Activated naive CD8-positive, alpha-beta T cell treated with anti-CD3 and anti-CD28 coated beads, Interleukin-2, amount 50 U/mL, for 24 hours (primary cell): Measurements from ENCODE around the gene MCM5.

Source experiments
- ATAC-seq: fragments of 150-1000 bp; cut with Tn5 transposase; one replicate; pipeline ENCODE4 v1.10.0; 2021
- DNase-seq: peaks from one replicate; pipeline ENCODE4 v3.0.0; 2021
- H3K27ac Mint-ChIP-seq: one replicate; pipeline ENCODE4 v1.8.0; 2021; ENCODE audit warnings: mild to moderate bottlenecking, mixed read lengths
- H3K27me3 Mint-ChIP-seq: one replicate; pipeline ENCODE4 v1.8.0; 2021; ENCODE audit warnings: mixed read lengths
- H3K36me3 Mint-ChIP-seq: one replicate; pipeline ENCODE4 v1.8.0; 2021; ENCODE audit warnings: low read depth, mixed read lengths
- H3K4me1 Mint-ChIP-seq: one replicate; pipeline ENCODE4 v1.8.0; 2021; ENCODE audit warnings: mixed read lengths
- H3K4me3 Mint-ChIP-seq: one replicate; pipeline ENCODE4 v1.8.0; 2021; ENCODE audit warnings: mild to moderate bottlenecking, moderate library complexity, mixed read lengths
- H3K9me3 Mint-ChIP-seq: one replicate; pipeline ENCODE4 v1.8.0; 2021; ENCODE audit warnings: mixed read lengths

Gene MCM5

GRCh38 chr22:35369996-35370395, 29.9 kb upstream of the MCM5 start:
- Mint-ChIP-seq H3K4me1 (peaks cover 13% of the 10 kb centered on the region), H3K9me3 (no peaks in the 10 kb centered on the region), H3K27me3 (peaks cover 29% of the 10 kb centered on the region), H3K4me3 (no peak overlapping the region), H3K36me3 (no peaks in the 10 kb centered on the region), H3K27ac (no peak overlapping the region)
- DNase-seq, result no peak
- no peak for ATAC-seq

DNA sequence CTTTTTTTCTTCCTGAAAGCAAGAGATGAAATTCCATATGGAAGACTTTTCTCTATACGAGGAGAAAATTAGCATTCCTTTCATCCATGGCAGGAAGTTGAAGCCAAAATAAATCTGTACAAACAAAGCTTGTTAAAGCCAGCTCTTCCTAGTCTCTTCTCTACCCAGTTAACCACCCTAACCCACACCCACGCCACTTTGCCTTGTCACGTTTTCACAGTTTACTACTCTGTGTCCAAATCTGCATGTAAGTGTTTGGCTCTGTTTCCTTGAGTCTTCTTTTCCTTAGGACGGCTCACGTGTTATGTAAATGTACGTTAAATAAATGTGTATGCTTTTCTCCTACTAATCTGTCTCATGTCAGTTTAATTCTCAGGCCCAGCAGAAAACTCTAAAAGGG, 26.2 kb upstream of the MCM5 start:
- no peak overlapping the region for H3K4me3 Mint-ChIP-seq
- no peaks in the 10 kb centered on the region for H3K9me3 Mint-ChIP-seq
- no peak for DNase-seq
- H3K27ac Mint-ChIP-seq, result no peak overlapping the region
- H3K27me3 Mint-ChIP-seq, result peaks cover 18% of the 10 kb centered on the region
- H3K4me1 Mint-ChIP-seq, result peaks cover 23% of the 10 kb centered on the region
- no peaks in the 10 kb centered on the region for H3K36me3 Mint-ChIP-seq
- ATAC-seq, result no peak

GRCh38 chr22:35375031-35375430, 24.9 kb upstream of the MCM5 start:
- ATAC-seq (no peak), DNase-seq (no peak)
- Mint-ChIP-seq H3K4me1 (peaks cover 23% of the 10 kb centered on the region), H3K36me3 (no peaks in the 10 kb centered on the region), H3K9me3 (no peaks in the 10 kb centered on the region), H3K27ac (no peak overlapping the region), H3K4me3 (no peak overlapping the region), H3K27me3 (peaks cover 14% of the 10 kb centered on the region)

DNA sequence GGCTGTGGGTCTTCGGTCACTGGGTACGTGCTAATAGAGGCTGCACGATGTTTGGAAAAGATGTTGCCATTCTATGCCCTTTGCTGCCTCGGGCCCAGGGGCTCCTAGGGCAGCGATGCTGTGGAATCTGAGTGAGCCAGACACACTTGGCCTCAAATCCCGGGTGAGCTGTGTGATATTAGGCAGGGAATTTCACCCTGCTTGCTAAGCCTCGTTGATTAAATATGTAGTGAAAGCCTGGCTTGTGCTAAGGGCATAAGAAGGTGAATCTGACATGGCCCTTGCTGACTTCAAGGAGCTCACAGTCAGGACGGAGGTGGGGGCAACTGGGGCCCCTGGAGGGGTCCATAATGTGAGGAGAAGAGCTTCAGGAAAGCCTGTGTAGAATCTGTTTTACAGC, 24.4 kb upstream of the MCM5 start:
- Mint-ChIP-seq H3K9me3 (no peaks in the 10 kb centered on the region), H3K27me3 (peaks cover 17% of the 10 kb centered on the region), H3K4me3 (no peak overlapping the region), H3K4me1 (peaks cover 23% of the 10 kb centered on the region), H3K27ac (no peak overlapping the region), H3K36me3 (no peaks in the 10 kb centered on the region)
- DNase-seq (no peak), ATAC-seq (no peak)

- H3K36me3 Mint-ChIP-seq, result no peaks in the 10 kb centered on the region
- peak; percentile 53 for DNase-seq
- no peaks in the 10 kb centered on the region for H3K9me3 Mint-ChIP-seq
- peak overlapping the region; percentile 33 for H3K27ac Mint-ChIP-seq
- peaks cover 20% of the 10 kb centered on the region for H3K27me3 Mint-ChIP-seq
- H3K4me3 Mint-ChIP-seq, result peak overlapping the region; percentile 17
- peaks cover 22% of the 10 kb centered on the region for H3K4me1 Mint-ChIP-seq
- ATAC-seq, result peak; percentile 17
Measured at GRCh38 chr22:35376728-35377472, 23.0 kb upstream of the MCM5 start.

- peaks cover 23% of the 10 kb centered on the region for H3K27me3 Mint-ChIP-seq
- no peaks in the 10 kb centered on the region for H3K36me3 Mint-ChIP-seq
- DNase-seq, result no peak
- no peaks in the 10 kb centered on the region for H3K9me3 Mint-ChIP-seq
- peaks cover 19% of the 10 kb centered on the region for H3K4me1 Mint-ChIP-seq
- H3K4me3 Mint-ChIP-seq, result no peak overlapping the region
- ATAC-seq, result no peak
- peak overlapping the region; percentile 33 for H3K27ac Mint-ChIP-seq
Measured at GRCh38 chr22:35377735-35378134, 22.2 kb upstream of the MCM5 start.

DNA sequence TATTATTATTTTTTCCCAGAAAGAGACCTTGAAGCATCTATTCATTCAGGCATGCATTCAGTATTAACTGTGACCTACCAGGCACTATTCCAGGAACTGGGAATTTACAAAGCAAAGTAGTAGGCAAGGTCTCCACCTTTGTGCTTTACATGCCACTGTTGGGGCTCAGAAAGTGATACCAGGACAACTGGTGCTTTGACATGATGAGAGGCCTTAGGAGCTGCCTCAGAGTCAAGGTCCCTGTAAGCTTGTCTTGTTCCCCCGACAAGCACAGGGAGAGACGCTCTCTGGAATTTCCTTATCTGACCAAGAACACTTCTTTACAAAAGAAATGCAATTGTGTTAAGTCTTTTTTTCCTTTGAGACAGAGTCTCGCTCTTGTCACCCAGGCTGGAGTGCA, 21.3 kb upstream of the MCM5 start:
- DNase-seq (no peak), ATAC-seq (no peak)
- no peak overlapping the region for H3K4me3 Mint-ChIP-seq
- no peak overlapping the region for H3K27ac Mint-ChIP-seq
- peaks cover 31% of the 10 kb centered on the region for H3K27me3 Mint-ChIP-seq
- no peaks in the 10 kb centered on the region for H3K36me3 Mint-ChIP-seq
- peaks cover 19% of the 10 kb centered on the region for H3K4me1 Mint-ChIP-seq
- no peaks in the 10 kb centered on the region for H3K9me3 Mint-ChIP-seq

DNA sequence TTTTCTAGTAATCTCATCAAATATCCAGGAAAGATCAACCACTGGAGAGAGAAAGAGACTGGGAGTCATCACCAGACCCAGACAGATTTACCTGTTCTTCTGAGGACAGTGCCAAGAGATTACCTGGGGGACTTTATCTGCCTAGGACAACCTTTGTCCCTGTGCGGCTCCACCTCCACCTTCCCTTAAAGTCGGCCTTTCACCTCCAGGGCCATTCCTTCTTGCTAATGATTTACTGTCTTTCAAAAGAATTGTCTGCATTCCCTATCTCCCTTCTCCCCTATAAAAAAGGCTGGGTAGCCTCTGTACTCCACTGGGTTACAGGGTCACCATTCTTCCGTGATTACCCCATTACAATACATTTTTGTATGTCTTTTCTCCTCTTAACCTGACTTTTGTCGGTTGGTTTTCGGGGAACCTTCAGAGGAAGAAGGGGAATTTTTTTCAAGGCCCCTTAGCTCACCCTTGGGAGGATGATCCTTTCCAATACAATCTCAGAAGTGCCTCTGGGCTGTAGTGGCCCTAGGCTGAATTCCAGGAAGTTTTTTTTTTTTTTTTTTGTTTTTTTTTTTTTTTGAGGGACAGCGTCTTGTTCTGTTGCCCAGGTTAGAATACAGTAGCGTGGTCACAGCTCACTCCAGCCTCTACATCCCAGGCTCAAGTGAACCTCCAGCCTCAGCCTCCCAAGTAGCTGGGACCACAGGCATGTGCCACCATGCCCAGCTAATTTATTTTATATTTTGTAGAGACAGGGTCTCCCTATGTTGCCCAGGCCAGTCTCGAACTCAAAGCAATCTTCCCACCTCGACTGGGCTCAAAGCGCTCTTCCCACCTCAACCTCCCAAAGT, 20.6 kb upstream of the MCM5 start:
- Mint-ChIP-seq H3K27ac (no peak overlapping the region), H3K9me3 (no peaks in the 10 kb centered on the region), H3K4me3 (no peak overlapping the region), H3K27me3 (peaks cover 33% of the 10 kb centered on the region), H3K4me1 (peaks cover 19% of the 10 kb centered on the region), H3K36me3 (no peaks in the 10 kb centered on the region)
- ATAC-seq (no peak), DNase-seq (no peak)

- Mint-ChIP-seq H3K36me3 (no peaks in the 10 kb centered on the region), H3K27me3 (peaks cover 37% of the 10 kb centered on the region), H3K9me3 (no peaks in the 10 kb centered on the region), H3K4me1 (peaks cover 19% of the 10 kb centered on the region), H3K4me3 (no peak overlapping the region), H3K27ac (no peak overlapping the region)
- DNase-seq, result no peak
- ATAC-seq, result no peak
Measured at GRCh38 chr22:35380013-35380412, 19.9 kb upstream of the MCM5 start.

DNA sequence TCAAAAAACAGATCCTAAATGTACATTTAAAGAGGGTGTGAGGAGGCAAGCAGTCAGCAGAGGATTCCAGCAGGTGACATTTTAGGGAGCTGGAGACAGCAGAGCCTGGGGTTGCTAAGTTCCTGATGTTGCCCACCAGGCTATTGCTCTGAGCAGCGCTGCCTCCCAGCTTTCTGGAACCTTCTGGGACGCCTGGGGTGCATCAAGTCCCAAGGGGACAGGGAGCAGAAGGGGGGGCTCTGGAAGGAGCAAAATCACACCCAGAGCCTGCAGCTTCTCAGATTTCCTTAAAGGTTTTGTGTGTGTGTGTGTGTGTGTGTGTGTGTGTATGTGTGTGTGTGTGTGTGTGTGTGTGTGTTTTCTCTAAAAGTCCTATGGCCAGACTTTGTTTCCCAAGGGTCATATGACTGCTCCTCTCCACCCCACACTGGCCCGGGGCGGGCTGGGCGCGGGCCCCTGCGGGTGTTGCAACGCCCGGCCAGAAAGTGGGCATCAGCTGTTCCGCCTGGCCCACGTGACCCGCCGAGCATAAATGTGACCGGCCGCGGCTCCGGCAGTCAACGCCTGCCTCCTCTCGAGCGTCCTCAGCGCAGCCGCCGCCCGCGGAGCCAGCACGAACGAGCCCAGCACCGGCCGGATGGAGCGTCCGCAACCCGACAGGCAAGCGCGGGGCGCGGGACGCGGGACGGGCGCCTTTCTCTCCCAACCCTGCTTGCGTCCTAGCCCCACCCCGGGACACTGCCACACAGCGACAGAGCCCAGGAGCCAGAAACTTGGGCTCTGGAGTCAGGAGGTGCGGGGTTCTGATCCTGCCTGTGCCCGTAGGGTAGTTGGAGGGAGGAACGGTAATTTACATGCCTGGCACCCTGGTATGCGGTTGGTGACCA, 19.2 kb upstream of the MCM5 start, which contains the start of gene HMOX1:
HMOX1 (plus strand) TSS at position 560 of the 887 bp plus-strand sequence; CDS start at position 638, 78 bp downstream.
- Mint-ChIP-seq H3K4me1 (peaks cover 19% of the 10 kb centered on the region), H3K9me3 (no peaks in the 10 kb centered on the region)

GRCh38 chr22:35381424-35382009, 18.4 kb upstream of the MCM5 start:
- no peak overlapping the region for H3K27ac Mint-ChIP-seq
- no peak for ATAC-seq
- peaks cover 41% of the 10 kb centered on the region for H3K27me3 Mint-ChIP-seq
- H3K4me3 Mint-ChIP-seq, result peak overlapping the region; percentile 50
- H3K9me3 Mint-ChIP-seq, result no peaks in the 10 kb centered on the region
- H3K36me3 Mint-ChIP-seq, result no peaks in the 10 kb centered on the region
- H3K4me1 Mint-ChIP-seq, result peaks cover 17% of the 10 kb centered on the region
- DNase-seq, result no peak

More for the DNA sequence above, 19.2 kb upstream of the MCM5 start, which contains the start of gene HMOX1:
- Mint-ChIP-seq H3K27me3 (peaks cover 41% of the 10 kb centered on the region), H3K36me3 (no peaks in the 10 kb centered on the region), H3K27ac (no peak within 1 kb of the TSS), H3K4me3 (peak within 1 kb of the TSS; percentile 50)
- DNase-seq (peak; percentile 66), ATAC-seq (peak; percentile 72)

DNA sequence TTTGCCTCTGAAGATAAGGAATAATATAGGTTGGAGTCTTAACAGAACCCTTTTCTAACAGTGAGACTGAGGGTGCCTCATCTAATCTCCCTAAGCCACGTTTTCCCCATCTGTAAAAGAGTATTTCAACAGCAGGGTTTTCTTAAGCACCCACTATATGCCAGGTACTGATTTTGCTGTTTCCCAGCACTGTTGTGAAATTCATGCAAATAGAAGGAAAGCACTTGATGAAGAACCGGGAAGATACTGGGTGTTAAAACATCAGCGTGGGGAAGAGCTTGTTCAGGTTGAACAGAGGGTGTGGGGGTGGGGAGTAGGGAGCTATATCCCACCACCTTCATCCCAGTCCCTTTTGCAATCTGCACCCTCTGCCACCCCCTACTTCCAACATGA, 16.3 kb upstream of the MCM5 start:
- Mint-ChIP-seq H3K27me3 (peaks cover 44% of the 10 kb centered on the region), H3K36me3 (no peaks in the 10 kb centered on the region), H3K4me3 (no peak overlapping the region), H3K4me1 (peaks cover 5% of the 10 kb centered on the region), H3K27ac (no peak overlapping the region), H3K9me3 (no peaks in the 10 kb centered on the region)
- ATAC-seq (no peak), DNase-seq (no peak)

GRCh38 chr22:35384527-35384926, 15.4 kb upstream of the MCM5 start:
- H3K27me3 Mint-ChIP-seq, result peaks cover 45% of the 10 kb centered on the region
- H3K36me3 Mint-ChIP-seq, result no peaks in the 10 kb centered on the region
- no peak overlapping the region for H3K27ac Mint-ChIP-seq
- no peak for DNase-seq
- no peak for ATAC-seq
- H3K4me1 Mint-ChIP-seq, result peaks cover 5% of the 10 kb centered on the region
- no peak overlapping the region for H3K4me3 Mint-ChIP-seq
- no peaks in the 10 kb centered on the region for H3K9me3 Mint-ChIP-seq

- Mint-ChIP-seq H3K27me3 (peaks cover 46% of the 10 kb centered on the region), H3K36me3 (no peaks in the 10 kb centered on the region), H3K27ac (no peak overlapping the region), H3K9me3 (no peaks in the 10 kb centered on the region), H3K4me3 (no peak overlapping the region), H3K4me1 (peaks cover 5% of the 10 kb centered on the region)
- DNase-seq, result no peak
- ATAC-seq, result no peak
Measured at GRCh38 chr22:35384975-35385588, 14.9 kb upstream of the MCM5 start.
